Measurements from ENCODE around the gene OLFM1.

Gene OLFM1

DNA sequence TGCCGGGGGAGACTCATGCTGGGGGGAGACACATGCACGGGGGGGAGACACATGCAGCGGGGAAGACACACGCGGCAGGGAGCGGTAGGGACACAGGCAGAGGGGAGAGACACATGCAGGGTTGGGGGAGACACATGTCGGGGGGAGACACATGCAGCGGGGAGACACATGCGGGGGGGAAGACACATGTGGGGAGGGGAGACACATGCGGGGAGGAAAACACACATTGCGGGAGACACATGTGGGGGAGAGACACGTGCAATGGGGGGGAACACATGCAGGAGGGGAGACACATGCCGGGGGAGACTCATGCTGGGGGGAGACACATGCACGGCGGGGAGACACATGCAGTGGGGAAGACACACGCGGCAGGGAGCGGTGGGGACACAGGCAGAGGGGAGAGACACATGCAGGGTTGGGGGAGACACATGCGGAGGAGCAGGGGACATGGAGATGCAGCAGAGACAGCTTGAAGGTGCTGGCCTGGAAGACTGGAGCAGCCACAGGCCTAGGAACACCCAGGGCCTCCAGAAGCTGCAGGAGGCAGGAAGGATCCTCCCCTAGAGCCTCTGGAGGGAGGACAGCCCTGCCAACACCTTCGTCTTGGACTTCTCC lies 20.3 kb upstream of the OLFM1 start:
- DNase-seq (ENCODE audit: low read depth): no peak
- no peak for TF ChIP-seq CTCF (conservative IDR thresholded peaks at IDR 0.05; ENCODE audit: low read depth, low read length)
- no peak overlapping the region for H3K4me3 ChIP-seq (ENCODE audit: low read length)

DNA sequence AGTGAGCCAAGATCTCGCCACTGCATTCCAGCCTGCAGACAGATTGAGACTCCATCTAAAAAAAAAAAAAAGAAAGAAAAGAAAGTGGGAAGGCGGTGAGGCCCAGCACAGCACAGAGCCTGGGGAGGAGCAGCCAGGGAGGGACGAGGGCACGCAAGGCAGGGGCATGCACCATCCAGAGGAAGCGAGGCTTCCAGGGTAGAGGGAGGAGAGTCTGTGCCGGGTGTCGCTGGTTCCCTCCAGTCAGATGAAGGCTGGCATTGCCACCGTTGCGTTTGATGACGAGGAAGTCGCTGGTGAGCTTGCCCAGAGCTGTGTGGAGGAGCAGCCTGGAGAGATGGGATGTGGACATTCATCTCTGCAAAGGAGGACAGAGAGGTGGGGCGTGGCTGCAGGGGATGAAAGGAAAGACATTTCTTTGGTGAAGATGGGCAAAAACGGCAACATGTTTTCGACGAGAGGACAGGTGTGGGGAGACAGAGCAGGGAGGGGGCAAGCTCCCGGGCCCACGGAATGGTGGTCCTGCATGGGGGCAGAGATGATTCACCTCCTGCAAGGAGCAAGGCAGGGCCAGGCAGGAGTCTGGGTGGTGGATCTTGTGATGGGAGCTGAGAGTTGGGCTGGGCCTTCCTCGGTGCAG lies 18.6 kb upstream of the OLFM1 start:
- DNase-seq (ENCODE audit: low read depth): no peak
- H3K4me3 ChIP-seq (ENCODE audit: low read length): no peak overlapping the region
- TF ChIP-seq CTCF (conservative IDR thresholded peaks at IDR 0.05; ENCODE audit: low read depth, low read length): no peak

GRCh38 chr9:135069558-135070197 lies 17.8 kb upstream of the OLFM1 start:
- H3K4me3 ChIP-seq (ENCODE audit: low read length): no peak overlapping the region
- TF ChIP-seq CTCF (conservative IDR thresholded peaks at IDR 0.05; ENCODE audit: low read depth, low read length): no peak
- DNase-seq (ENCODE audit: low read depth): no peak

DNA sequence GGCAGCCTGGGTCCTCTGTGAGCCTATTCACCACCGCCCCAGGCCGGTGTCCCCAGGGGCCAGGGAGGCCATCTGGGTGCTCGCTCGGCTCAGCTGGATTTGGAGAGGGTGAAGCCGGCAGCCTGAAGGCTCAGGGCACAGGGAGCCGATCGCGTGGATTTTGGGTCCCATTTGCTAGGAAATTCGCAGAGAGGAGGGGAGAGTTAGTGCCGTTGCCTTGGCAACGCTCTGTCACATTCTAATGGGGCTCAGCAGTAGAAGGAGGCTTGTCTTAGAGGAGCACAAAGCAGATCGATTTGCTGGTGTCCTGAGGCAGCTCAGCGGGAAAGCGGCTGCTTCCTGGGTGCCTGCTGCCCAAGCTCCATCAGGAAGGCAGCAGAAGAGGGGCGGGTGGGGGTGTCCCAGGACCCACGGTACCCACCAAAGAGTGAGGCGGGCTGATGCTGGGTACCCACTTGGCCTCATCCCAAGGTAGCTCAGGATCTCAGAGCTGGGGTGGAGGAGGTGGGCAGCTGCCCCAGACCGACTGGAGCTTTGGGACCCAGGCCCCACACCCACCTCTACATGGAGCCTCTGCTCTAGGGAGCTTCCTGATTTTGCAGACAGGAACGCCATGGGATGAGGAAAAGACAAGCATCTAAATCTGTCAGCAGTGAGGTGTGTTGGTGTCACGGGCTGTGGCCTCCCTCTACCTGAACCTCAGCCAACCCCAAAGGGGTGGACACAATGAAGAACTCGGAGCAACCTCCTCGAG lies 17.1 kb upstream of the OLFM1 start:
- DNase-seq (ENCODE audit: low read depth): no peak
- H3K4me3 ChIP-seq (ENCODE audit: low read length): no peak overlapping the region

DNA sequence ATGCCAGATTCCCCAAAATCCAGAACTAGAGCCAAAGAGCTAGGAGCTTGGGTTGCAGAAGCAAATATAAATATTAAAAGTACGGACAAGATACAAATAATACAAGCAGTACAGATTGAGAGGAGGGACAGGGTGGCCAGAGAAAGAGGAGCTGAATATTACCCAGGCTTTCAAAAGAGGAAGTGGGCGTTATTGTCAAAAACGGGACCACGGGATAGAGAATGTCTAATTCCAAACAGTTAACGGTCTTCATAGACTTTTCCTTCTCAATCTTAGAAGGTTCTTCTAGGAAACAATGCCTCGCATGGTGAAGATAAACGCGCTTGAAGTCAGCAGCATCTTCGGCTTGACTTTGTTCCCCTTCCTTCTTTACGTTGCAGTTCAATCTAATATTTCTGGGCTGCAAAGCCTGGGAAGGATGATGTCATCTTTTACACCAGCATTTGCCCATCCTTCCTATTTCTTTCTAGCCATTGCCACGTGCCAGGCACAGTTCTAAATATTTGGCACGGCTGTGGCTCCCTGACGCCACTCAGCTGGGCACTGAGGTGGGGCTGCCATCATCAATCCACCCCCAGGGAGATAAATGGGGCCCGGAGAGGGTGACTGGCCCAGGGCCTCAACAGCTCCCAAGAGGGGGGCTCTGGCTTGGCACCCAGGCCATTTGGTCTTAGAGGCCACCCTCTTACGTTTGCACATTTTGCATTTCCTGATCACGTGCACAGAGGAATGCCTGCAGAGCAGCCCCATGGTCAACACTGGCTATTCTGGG lies 16.3 kb upstream of the OLFM1 start:
- no peak for DNase-seq (ENCODE audit: low read depth)
- no peak overlapping the region for H3K4me3 ChIP-seq (ENCODE audit: low read length)
- TF ChIP-seq CTCF (conservative IDR thresholded peaks at IDR 0.05; ENCODE audit: low read depth, low read length): no peak

More for the DNA sequence above, 17.1 kb upstream of the OLFM1 start:
- no peak for TF ChIP-seq CTCF (conservative IDR thresholded peaks at IDR 0.05; ENCODE audit: low read depth, low read length)

GRCh38 chr9:135073081-135073740 lies 14.3 kb upstream of the OLFM1 start:
- TF ChIP-seq CTCF (conservative IDR thresholded peaks at IDR 0.05; ENCODE audit: low read depth, low read length): no peak
- no peak overlapping the region for H3K4me3 ChIP-seq (ENCODE audit: low read length)
- no peak for DNase-seq (ENCODE audit: low read depth)
